Esophagus squamous epithelium (tissue), 4 donors: ENCODE results near the gene JMJD6.

Experiments used
- CTCF ChIP-seq, 6 experiments: fragments of 450-650 bp in 4 of 6; fragments of 200-600 bp in 2 of 6; sonication (generic) in 2 of 6; IDR thresholded peaks; one replicate each; pipeline ENCODE4 v1.5.1; 2016 to 2019; ENCODE audit warnings: antibody characterized with exemption in 6 of 6, mild to moderate bottlenecking in 4 of 6, moderate library complexity in 4 of 6
- POLR2A ChIP-seq, 4 donors: fragments of 450-650 bp; IDR thresholded peaks; one replicate each; pipeline ENCODE4 v1.6.1; 2017; ENCODE audit warnings: antibody characterized with exemption in 4 of 4, mild to moderate bottlenecking in 4 of 4, moderate library complexity in 3 of 4

- TF ChIP-seq CTCF (IDR thresholded peaks at IDR 0.05) (no peak), POLR2A (IDR thresholded peaks at IDR 0.05) (no peak)
These were observed 15.4 kb downstream of the JMJD6 start, which contains the start of gene MXRA7 for GRCh38 chr17:76710863-76711611.
